Right lobe of liver (tissue), 6 donors: ENCODE data around the gene JAZF1. TPM values are rescaled to one million over a fixed set of nuclear protein-coding genes. Genes with fewer than 3 reads are reported as not detected.

ENCODE experiments used
- ATAC-seq, 4 donors: fragments of 200-7000 bp; cut with Tn5 transposase; one replicate each; pipeline ENCODE4 v1.9.1; 2020; ENCODE audit warnings: mild to moderate bottlenecking in 4 of 4, moderate library complexity in 4 of 4
- DNase-seq, 3 donors: peaks; one replicate each; pipeline ENCODE4 v3.0.0-alpha.2; 2020
- H3K27ac ChIP-seq, 3 donors: fragments of 200-600 bp; one replicate each; pipeline ENCODE4 v1.8.0; 2022
- H3K27me3 ChIP-seq, 2 donors: fragments of 200-600 bp; one replicate each; pipeline ENCODE4 v1.8.0; 2022
- H3K36me3 ChIP-seq, 4 donors: fragments of 200-600 bp; sonication (generic) in 1 of 4; one replicate each; pipeline versions ENCODE4 v1.5.1 to v1.8.0; 2017 to 2022; ENCODE audit warnings: control low read depth in 1 of 4
- H3K4me1 ChIP-seq, 4 donors: fragments of 200-600 bp; sonication (generic) in 1 of 4; one replicate each; pipeline versions ENCODE4 v1.5.1 to v1.8.0; 2017 to 2022; ENCODE audit warnings: control low read depth in 1 of 4
- H3K4me3 ChIP-seq, 3 donors: fragments of 200-600 bp; one replicate each; pipeline ENCODE4 v1.8.0; 2022
- H3K9me3 ChIP-seq, 4 donors: fragments of 200-600 bp; sonication (generic) in 1 of 4; one replicate each; pipeline versions ENCODE4 v1.5.1 to v1.8.0; 2017 to 2022; ENCODE audit warnings: control low read depth in 1 of 4
- POLR2A ChIP-seq: fragments of 450-650 bp; IDR thresholded peaks from one replicate; pipeline ENCODE4 v1.6.1; 2017; ENCODE audit warnings: antibody characterized with exemption, mild to moderate bottlenecking
- WGBS: methylation state at CpG from one replicate; pipeline ENCODE4 v1.1.6; 2018; ENCODE audit warnings: low coverage, low lambda C conversion rate; ENCODE audit not compliant: insufficient coverage; ENCODE audit errors: missing lambda C conversion rate; 5-methylcytosine and 5-hydroxymethylcytosine counted together
- intact Hi-C, 2 donors: fragments of 100-400 bp; cut with DNase I; formaldehyde crosslinking; loops; one replicate each; pipeline versions ENCODE4 v1.11.2 to v1.14.1; 2022
- total RNA-seq, 6 experiments: library from RNA; depleted of rRNA in 2 of 6; stranded (reverse); fragments of >200 nt in 2 of 6; fragmentation: NEBNext Ultra II Directional in 3 of 6; extraction: Animal tissue kit (Norgen Biotek cat#: 25700) in 3 of 6; gene quantifications; one replicate each; pipeline versions ENCODE4 v1.1.0 to v1.2.4, GENCODE V29; 2016 to 2023
- TF ChIP-seq, protein P1 (sequence below), 4 donors: fragments of 200-600 bp in 3 of 4; fragments of 450-650 bp in 1 of 4; IDR thresholded peaks; one replicate each; pipeline versions ENCODE4 v1.5.1 to v1.8.0; 2016 to 2022; ENCODE audit warnings: antibody characterized with exemption in 4 of 4, mild to moderate bottlenecking in 2 of 4
- donor health status: DM: no; HTN: yes; CAD: no.
- donor health status: DM: no; HTN: no; CAD: no.
- donor health status: DM: no; HTN: no; CAD: no.
- donor health status: DM: no; HTN: yes; CAD: no.
- donor health status: DM: no; HTN: yes; CAD: no.

JAZF1 gene
- total RNA-seq, 6 experiments from 2014 or later = 4.8 to 20.9 (median 6.9) TPM

DNA sequence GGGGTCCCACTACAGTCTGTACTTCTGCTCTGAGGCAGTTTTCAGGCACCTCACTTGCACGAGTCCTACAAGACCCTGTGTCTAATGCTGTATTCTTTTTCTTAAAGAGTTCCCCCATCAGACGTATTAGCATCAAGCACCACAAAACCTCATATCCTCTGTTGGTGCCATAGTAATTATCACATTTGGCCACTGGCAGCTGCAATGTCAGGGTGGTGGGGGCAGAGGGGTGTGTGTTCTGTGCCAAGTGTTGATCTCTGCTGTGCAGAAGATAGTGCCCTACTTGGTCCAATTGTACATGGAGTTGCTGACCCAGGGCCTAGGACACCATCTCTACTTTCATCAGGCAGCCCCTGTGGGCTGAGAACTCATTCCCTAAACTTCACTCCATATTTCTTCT lies 20.0 kb upstream of the JAZF1 start:
- H3K4me3 ChIP-seq = no peak overlapping the region
- H3K27me3 ChIP-seq = no peaks in the 10 kb centered on the region
- no peak for DNase-seq
- no peak for TF ChIP-seq POLR2A
- TF ChIP-seq, protein P1, sequence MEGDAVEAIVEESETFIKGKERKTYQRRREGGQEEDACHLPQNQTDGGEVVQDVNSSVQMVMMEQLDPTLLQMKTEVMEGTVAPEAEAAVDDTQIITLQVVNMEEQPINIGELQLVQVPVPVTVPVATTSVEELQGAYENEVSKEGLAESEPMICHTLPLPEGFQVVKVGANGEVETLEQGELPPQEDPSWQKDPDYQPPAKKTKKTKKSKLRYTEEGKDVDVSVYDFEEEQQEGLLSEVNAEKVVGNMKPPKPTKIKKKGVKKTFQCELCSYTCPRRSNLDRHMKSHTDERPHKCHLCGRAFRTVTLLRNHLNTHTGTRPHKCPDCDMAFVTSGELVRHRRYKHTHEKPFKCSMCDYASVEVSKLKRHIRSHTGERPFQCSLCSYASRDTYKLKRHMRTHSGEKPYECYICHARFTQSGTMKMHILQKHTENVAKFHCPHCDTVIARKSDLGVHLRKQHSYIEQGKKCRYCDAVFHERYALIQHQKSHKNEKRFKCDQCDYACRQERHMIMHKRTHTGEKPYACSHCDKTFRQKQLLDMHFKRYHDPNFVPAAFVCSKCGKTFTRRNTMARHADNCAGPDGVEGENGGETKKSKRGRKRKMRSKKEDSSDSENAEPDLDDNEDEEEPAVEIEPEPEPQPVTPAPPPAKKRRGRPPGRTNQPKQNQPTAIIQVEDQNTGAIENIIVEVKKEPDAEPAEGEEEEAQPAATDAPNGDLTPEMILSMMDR (IDR thresholded peaks at IDR 0.05) = no peak
- no peaks in the 10 kb centered on the region for H3K9me3 ChIP-seq
- no peak for ATAC-seq
- no peak overlapping the region for H3K27ac ChIP-seq
- WGBS = 56% methylated on average over 2 of the region's 2 CpGs
- no peaks in the 10 kb centered on the region for H3K4me1 ChIP-seq
- intact Hi-C loops = no loop called here
- H3K36me3 ChIP-seq = no peaks in the 10 kb centered on the region

DNA sequence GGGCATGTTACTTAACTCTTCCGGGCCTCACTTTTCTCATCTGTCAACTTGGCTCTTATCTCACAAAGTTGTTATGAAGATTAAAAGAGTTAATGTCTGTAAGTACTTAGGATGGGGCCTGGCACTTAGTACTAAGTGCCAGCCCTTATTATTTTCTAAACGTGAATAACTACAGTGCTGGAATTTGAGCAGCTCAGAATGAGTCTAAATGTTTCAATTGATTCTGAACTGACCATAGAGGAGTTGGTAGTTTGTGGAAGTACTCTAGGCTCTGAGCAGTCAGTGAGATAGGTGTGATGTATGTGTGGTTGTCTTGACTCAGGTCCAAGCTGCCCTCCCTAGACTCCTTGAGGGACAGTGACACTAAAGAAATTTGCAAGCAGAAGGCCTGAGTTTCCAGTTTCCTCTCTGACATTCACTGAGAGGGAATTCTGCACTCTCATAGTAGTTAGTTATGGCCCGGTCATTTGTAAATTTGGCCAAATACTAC lies 18.5 kb upstream of the JAZF1 start:
- no peaks in the 10 kb centered on the region for H3K4me1 ChIP-seq
- no peak overlapping the region for H3K4me3 ChIP-seq
- WGBS = 84% methylated on average over 3 of the region's 3 CpGs
- H3K27ac ChIP-seq = no peak overlapping the region
- intact Hi-C loops = no loop called here
- no peaks in the 10 kb centered on the region for H3K36me3 ChIP-seq
- no peak for DNase-seq
- ATAC-seq = no peak
- TF ChIP-seq, protein P1 (IDR thresholded peaks at IDR 0.05) = no peak
- no peak for TF ChIP-seq POLR2A
- no peaks in the 10 kb centered on the region for H3K27me3 ChIP-seq
- H3K9me3 ChIP-seq = no peaks in the 10 kb centered on the region

DNA sequence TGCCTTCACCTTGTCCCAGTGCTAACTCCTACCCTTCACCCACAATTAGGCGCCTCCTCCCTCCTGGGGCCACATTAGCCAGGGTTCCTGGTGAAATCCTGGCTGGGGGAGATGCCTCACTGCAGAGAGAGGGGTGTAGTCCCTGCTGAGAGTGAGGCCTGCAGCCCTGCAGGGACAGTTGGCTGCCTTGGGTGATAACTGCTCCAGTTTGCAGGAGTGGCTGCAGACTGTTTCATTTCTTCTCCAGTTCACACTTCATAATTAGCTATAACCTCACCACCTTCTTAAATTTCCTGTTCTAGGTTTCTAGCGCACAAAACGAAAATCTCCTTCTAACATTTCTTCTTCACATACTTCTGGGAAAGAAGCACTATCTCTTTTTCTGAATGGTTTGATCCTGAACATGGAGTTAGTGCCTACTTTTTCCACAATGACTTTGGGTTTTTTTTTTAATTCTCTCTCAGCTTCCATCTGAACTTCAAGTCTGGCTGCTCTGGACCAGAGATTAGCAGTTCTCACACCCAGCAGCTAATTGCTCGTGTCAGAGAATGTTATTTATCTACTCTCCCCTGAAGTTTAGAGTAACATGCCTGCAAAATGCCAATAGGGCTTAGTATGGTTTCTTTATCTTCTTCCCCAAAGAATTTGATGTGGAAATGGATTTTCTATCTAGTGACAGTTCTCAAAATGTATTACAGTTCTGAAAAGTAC lies 15.5 kb upstream of the JAZF1 start:
- Histone ChIP-seq H3K27me3 (no peaks in the 10 kb centered on the region), H3K4me3 (no peak overlapping the region), H3K27ac (no peak overlapping the region), H3K9me3 (no peaks in the 10 kb centered on the region), H3K4me1 (no peaks in the 10 kb centered on the region), H3K36me3 (no peaks in the 10 kb centered on the region)
- 68% methylated on average over 4 of the region's 4 CpGs for WGBS
- DNase-seq = no peak
- intact Hi-C loops = no loop called here
- TF ChIP-seq, protein P1 (IDR thresholded peaks at IDR 0.05) = no peak
- TF ChIP-seq POLR2A = no peak
- ATAC-seq = no peak

DNA sequence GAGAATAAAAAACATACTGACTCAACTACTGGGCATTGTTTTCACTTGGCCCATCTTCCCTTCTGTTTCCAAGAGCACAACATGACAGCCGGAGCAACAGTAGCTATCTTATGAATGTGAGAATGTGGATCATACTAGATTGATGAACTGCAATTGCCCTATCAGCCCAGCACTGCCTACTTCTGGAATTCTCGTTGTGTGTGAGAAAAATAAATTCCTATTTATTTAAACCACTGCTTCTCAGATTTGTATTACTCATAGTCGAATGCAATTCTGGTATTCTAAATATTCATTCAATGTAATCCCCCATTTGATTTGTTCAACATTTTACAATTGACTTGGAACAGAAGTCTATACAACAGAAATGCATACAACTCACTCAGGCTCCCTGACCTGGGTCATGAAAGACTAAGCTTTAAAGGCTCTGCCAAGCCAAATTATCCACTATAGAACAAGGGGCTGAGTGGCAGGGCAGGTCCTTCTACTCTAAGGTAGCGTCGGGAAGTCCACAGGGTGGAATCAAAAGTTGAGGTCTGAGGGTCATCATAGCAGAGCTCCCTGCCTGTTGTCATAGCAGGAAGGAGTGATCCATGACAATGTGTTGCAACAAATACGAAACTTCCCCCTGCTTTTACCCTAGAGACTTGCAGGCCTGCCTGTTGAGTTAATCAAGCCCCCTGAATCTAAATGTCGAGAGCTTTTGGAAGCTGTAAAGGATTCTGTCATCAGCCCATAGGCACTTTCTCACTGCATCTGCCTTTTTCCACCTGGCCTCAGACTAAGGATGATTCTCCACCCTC lies 12.4 kb upstream of the JAZF1 start:
- Histone ChIP-seq H3K27ac (no peak overlapping the region), H3K36me3 (no peaks in the 10 kb centered on the region), H3K9me3 (no peaks in the 10 kb centered on the region), H3K4me3 (no peak overlapping the region), H3K27me3 (no peaks in the 10 kb centered on the region), H3K4me1 (no peaks in the 10 kb centered on the region)
- TF ChIP-seq POLR2A = no peak
- TF ChIP-seq, protein P1 (IDR thresholded peaks at IDR 0.05) = no peak
- DNase-seq (no peak), ATAC-seq (peak in 3 of 4 donors; percentile 24 to 30 (median 24))
- intact Hi-C loops = no loop called here
- 74% methylated on average over 5 of the region's 7 CpGs for WGBS
